ENCODE results near the gene ZNF136.

ZNF136 gene

DNA sequence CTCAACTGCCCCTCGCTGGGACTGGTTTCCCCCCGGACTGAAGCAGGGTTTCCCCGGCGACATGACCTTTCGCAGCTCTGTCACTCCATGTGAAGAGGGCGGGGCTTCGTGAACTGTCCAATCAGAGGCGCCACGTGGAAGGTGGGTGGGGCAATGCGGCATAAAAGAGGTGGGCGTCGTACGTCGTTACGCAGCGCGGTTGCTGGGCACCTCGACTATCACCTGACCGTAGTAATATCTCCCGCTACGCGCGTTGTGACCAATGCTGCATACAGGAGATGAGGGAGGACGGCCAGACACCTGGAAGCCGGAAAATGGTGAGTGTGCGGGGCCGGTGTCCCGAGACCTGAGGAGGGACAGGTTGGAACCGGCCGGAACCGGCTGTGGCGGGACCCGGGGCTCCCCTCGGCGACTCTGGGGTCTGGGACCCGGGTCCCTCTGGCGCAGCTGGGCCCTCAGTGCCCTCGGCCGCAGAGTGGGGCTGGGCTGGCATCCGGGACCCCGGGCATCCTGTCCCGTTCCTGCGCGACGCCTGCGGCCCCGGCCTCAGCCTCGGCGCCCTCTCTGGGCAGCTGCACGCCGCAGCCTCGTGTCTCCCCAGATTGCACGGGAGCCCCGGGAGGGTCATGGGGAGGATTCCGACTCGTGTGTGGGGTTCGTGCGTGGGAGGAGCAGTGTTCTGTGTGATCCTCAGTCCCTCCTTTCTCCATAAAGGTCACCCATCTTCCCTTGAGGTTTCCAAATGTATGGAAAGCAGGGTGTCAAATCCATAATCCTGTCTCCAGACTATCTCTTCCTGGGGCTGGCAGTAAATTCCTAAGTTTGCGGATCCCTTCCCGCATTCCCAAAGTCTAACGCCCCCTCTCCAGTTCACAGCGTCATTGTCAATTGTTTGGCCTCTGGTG lies 32.2 kb downstream of the ZNF136 start:
- FAIRE-seq: no peak

DNA sequence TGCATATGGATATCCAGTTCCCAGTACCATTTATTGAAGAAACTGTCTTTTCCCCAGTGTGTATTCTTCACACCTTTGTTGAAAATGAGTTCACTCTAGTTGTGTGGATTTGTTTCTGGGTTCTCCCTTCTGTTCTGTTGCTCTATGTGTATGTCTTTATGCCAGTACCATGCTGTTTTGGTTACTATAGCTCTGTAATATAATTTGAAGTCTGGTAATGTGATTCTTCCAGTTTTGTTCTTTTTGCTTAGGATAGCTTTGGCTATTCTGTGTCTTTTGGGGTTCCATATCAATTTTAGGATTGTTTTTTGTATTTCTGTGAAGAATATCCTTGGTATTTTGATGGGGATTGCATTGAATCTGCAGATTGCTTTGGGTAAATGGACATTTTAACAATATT lies 35.2 kb downstream of the ZNF136 start:
- FAIRE-seq: no peak

DNA sequence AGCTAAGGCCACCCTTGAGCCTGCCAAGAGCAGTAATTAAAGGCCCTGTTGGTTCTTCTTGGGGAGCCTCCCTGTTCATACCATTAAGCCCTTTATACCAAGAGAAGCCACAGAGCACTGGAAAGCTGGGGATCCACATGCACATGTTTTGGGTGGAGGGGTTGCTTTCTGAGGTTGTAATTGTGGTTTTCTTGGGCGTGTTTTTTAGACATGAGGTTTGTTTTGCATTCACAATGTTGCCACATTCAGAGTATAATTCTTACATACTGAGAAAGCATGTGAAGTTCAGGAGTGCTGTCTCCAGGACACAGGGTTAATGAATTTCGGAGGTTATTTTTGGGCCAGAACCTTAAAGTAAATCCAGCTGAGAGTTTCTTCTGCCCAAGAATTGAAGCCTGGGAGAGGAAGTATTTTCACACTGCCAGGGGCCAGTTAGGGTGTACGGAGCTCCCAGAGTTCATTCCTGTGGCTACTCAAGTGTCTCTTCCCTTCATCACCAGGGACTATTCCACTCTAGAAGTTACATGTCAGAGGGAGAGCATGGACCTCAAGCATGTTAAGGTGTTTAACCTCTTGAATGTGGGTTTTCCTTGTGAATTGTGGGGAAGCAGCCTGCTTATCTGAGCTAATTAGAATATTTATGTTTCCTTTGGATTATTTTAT lies 37.0 kb downstream of the ZNF136 start:
- FAIRE-seq: no peak

DNA sequence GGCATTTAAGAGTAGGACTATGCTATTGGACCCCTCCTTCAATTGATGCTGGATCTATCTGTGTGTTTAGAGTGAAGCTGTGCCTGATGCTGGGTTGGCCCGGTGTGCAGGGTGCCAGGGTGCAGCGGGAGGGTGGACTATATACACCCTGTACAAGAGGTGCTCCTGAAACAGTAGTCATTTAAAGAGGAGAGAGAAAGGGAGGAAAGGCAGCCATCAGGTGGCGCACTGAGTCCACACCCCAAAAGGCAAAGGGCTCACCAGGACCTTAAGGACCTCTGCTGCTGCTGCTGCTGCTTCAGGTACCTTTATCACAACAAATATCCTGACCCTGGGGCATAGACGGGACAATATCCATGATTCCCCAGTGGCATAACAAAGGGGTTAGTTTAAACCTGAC lies 39.4 kb downstream of the ZNF136 start:
- FAIRE-seq: no peak

DNA sequence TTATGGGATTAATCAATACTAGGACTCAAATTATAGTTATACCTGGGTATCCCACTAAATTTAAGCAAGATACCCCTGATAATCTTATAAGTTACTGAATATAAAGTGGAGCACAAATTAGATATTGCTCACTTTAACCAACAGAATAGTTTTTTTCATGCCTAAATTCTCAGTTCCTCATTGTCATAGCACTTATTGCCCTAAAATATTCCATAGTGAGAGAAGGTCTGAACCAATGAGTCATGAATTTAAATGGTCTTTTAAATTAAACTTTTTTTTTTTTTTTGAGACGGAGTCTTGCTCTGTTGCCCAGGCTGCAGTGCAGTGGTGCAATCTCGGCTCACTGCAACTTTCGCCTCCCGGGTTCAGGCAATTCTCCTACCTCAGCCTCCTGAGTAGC lies 42.4 kb downstream of the ZNF136 start:
- FAIRE-seq: no peak

DNA sequence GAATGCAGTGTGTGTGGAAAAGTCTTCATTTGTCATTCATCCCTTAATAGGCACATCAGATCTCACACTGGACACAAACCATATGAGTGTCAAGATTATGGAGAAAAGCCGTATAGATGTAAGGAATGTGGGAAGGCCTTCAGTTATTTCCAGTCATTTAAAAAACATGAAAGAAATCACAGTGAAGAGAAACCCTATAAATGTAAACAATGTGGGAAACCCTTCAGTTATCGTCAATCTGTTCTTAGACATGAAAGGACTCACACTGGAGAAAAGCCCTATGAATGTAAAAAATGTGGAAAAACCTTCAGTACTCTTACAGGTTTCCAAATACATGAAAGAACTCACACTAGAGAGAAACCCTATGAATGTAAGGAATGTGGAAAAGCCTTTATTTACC lies 45.3 kb downstream of the ZNF136 start:
- FAIRE-seq: no peak

DNA sequence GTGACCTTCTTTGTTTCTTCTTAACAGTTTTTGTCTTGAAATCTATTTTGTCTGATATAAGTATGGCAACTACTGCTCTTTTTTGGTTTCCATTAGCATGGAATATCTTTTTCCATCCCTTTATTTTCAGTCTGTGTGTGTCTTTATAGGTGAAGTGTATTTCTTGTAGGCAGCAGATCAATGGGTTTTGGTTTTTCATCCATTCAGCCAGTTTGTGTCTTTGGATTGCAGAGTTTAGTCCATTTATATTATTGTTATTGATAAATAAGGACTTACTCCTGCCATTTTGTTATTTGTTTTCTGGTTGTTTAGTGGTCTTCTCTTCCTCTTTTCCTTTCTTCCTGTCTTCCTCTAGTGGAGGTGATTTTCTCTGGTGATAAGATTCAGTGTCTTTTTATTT lies 54.4 kb downstream of the ZNF136 start:
- no peak for FAIRE-seq

DNA sequence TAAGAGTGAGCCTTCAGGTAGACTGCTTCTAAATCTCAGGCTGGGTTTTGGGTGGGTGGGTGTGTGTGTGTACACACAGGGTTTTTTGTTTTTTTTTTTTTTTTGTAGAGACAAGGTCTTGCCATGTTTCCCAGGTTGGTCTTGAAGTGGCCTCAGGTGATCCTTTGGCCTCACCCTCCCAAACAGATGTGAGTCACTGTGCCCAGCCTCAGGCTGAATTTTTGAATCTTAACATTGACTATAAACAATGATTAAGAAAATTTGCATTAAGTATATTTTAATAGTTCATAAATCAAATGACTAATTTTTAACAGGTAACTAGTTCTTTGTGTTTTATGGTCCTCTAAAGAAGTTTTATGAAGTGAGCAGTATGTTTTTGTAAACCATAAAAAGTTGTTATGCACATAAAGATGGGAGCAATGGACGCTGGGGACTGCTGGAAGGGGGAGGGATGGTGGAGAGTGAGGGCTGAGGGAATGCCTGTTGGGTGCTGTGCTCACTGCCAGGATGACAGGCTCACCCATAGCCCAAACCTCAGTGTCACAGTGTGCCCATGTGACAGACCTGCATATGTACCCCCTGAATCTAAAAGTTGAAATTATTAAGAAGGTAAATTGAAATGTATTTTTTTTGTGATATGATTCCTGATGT lies 60.2 kb downstream of the ZNF136 start:
- no peak for FAIRE-seq

DNA sequence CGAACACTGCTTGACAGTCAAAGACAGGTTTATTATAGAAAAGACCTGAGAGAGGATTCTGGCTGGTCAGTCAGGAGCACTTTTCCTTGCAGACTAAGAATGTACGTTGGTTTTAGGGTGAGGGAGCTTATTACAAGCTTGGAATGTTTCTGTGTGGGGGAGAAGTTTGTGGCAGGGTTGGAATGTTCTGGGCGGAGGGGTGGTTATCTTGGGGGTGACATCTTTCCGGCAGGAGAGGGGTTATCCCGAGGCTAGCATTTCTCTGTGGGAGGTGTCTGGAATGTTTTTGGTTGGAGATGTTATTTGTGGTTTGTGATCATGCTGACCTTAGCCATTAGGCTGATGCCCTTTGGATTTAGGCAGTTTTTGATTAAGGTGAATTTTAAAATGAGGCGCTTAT lies 61.8 kb downstream of the ZNF136 start:
- FAIRE-seq: no peak

DNA sequence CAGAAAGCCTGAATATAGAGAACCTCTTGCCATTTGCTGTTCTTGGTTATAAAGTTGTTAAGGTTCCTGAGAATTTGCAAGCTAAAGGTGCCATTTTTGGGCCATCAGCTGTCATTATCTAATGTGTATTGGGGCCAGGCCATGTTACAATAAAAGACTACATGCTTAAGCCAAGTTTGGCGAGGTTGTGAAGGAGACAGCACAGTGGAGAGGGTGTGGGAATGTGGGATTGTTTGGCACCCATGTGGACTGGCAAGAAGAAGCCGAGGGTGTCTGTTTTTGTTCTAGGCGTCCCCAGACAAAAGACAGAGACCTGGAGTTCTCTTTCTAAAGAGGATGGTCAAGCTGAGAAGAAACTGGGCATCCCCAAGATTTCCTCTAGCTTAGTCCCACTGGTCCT lies 67.1 kb downstream of the ZNF136 start:
- FAIRE-seq: no peak

DNA sequence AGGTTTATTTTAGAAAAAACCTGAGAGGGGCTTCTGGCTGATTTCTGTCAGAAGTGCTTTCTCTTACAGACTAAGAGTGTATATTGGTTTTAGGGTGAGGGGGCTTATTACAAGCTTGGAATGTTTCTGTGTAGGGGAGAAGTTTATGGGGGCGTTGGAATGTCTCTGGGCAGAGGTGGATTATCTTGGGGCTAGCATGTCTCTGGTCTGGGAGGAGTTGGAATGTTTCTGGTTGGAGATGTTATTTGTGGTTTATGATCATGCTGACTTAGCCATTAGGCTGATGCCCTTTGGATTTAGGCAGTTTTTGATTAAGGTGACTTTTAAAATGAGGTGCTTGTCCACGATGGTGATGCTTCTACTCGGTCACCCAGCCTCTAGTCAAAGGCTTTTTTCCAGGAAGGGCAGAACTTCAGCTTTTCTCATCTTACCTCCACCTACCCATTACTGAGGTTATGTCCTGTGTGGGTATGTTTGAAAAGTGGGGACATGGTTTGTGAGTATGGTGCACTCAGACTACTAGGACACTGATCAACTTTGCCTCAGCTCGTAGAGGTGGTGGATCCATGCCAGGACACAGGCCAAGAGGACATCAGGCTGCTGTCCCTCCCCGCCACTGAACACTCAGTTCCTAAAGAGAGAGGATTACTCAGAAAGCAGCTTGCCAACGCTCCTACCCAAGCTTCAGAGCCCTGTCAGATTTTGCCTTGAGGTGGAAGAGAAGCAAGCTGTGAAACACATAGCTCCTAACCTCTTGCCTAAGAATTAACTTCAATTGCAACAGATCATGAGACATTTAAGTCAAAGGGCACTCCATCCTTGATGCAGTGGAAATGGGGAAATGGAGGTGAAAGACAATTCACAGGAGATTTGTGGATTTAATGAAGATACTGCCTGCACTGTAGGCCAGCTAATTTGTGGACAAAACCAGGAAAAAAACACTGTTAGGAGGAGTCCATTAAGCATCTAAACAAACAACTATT lies 68.1 kb downstream of the ZNF136 start:
- no peak for FAIRE-seq

DNA sequence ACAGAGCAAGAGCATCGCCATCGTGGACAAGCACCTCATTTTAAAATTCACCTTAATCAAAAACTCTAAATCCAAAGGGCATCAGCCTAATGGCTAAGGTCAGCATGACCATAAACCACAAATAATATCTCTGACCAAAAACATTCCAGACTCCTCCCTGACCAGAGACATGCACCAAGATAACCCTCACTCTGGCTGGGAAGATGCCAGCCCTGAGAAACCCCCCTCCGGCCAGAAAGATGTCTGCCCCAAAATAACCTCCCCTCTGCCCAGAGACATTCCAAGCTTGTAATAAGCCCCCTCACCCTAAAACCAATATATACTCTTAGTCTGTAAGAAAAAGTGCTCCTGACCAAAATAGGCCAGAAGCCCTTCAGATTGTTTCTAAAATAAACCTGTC lies 70.1 kb downstream of the ZNF136 start:
- no peak for FAIRE-seq

DNA sequence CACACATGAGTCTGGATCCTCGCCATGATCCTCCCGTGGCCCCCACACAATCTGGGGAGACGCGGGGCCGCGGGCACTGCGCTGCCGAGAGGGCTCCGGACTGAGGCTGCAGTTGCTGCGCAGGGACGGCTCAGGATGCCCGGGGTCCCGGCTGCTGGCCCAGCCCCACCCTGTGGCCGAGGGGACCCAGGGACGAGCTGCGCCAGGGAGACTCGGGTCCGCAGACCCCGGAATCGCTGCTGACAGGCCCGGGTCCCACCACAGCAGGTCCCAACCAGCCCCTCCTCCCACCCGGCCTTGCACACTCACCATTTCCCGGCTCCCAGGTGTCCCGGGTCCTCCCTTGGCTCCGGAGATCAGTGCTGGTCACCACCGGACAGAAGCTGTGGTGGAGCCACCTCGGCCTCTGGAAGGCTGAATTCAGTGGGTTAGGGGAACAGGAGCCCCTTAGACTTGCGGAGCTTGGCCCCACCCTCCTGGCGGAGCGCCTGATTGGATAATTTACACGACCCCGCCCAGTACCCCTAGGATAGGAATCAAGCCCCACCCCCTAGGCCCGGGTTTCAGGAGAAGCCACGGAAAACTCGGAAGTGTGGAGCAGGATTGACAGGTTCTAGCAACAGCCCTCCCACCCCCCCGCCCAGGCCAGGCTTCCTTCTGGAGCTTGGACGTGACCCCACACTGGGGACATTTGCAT lies 74.4 kb downstream of the ZNF136 start:
- no peak for FAIRE-seq

All from colon (tissue), 2 donors.